ENCODE results near the gene NUDT19.
"Not testable (repeated sequence)": the region's sequence is repeated elsewhere in the genome, so short reads cannot be mapped to it uniquely, and the experiment has no call there.

The NUDT19 gene

DNA sequence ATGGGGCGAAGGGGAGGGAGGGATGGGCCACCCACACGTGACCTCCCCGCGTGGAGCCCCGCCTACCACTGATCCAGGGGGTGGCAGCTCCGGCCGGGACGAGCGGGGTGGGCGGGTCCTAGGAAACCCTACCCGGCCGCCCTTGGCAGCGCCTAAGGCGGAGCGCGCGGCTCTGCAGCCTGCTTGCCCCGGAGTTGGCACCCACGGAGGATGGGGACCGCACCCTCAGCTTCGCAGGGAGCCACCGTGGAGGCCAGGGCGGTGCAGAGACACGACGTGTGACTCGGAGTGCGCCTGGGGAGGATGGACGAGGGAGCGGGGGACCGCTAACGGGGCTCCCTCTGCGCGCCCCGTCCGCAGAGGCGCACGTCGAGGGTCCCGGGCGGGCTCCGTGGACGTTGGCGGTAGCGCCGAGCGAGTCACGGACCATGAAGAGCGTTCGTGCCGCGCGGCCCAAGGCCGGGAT lies 15.9 kb upstream of the NUDT19 start, which contains the start of gene RGS9BP:
Gene RGS9BP (plus strand): TSS at position 129 of the 466 bp plus-strand sequence. CDS start 416 bp downstream, outside the sequence.
- DNase-seq (ENCODE audit: low read depth in 2 of 2): no peak

DNA sequence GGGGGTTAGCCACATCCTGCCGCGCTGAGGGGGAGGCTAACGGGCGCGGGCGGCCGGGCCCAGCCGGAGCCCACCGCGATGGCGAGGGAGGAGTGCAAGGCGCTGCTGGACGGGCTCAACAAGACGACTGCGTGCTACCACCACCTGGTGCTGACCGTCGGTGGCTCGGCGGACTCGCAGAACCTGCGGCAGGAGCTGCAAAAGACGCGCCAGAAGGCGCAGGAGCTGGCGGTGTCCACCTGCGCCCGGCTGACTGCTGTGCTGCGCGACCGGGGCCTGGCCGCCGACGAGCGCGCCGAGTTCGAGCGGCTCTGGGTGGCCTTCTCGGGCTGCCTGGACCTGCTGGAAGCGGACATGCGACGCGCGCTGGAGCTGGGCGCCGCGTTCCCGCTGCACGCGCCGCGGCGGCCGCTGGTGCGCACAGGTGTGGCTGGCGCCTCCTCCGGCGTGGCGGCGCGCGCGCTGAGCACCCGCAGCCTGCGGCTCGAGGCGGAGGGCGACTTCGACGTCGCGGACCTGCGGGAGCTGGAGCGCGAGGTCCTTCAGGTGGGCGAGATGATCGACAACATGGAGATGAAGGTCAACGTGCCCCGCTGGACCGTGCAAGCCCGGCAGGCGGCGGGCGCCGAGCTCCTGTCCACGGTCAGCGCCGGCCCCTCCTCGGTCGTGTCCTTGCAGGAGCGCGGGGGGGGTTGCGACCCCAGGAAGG lies 15.3 kb upstream of the NUDT19 start:
- DNase-seq (ENCODE audit: low read depth in 2 of 2): no peak

DNA sequence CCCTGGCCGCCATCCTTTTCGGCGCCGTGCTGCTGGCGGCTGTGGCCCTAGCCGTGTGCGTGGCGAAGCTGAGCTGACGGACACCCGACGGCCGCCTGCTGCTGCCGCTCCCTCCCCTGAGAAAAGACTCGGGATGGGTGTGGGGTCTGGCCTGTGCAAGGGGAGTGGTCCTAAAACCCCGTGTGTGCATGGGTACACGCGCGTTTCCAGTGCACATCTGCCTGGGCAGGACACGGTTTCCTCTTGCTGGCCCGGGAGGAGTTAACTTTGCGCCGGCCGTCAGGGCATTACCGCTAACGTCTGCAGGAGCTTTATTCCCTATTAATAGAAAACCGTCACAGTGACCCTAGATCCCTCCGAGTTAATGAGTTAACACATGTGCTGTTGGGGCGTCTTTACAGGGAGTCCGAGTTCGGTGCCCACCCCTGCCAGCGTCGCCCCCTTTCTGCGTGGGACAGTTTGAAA lies 14.7 kb upstream of the NUDT19 start:
- DNase-seq (ENCODE audit: low read depth in 2 of 2): no peak

DNA sequence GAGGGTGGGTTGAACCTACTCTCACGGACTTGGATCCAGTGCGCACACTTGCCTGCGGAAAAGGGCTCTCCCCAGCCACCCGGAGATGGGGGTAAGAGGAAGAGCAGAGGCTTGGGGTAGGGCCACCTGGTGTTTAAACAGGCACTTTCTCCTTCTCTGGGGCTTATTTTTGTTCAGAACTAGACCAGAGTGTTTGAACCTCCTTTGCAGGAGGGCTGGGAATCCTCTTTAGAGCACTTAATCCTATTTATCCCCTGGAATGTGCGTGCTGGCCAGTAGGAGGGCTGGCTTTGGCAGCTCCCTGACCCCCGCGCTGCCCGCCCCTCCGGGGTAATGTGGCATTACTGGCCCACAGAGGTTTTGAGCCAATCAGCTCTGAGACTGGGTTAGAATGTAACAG lies 14.0 kb upstream of the NUDT19 start:
- no peak for DNase-seq (ENCODE audit: low read depth in 2 of 2)

DNA sequence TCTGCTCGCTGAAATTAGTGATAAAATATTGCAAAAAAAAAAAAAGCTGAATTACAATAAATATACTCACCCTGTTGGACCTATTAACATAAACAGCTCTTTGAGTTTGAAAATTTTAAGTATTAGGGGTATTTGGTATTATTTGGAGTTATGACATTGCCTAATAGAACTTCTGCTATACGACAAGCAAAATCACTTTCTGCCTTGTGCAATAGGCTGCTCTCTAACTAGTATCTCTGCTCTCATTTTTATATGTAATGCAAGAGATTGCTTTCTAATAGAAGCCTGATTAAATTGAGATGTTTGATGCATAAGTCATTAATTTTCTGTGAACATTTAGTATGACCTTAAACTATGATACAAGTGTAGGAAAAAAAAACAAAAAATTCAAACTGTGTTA lies 10.6 kb upstream of the NUDT19 start:
- DNase-seq (ENCODE audit: low read depth in 2 of 2): no peak

DNA sequence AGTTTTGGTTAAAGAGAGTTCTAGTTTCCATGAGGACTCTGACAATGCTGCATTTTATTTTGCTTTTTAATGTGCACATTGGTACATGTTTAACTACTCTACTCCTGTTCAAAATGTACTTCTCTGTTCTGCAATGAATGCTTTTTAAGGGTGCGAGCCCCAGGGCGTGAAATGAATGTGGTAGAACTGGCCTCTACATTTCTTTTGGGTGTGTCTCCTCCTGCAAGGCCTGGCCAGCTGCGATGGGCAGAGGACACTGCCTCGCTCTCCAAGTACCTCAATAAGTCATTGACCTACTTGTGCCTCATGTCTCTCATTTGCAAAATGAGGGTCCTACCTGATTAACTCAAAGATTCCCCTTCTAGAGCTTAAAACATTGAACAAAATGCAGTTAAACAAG lies 9.3 kb upstream of the NUDT19 start:
- no peak for DNase-seq (ENCODE audit: low read depth in 2 of 2)

DNA sequence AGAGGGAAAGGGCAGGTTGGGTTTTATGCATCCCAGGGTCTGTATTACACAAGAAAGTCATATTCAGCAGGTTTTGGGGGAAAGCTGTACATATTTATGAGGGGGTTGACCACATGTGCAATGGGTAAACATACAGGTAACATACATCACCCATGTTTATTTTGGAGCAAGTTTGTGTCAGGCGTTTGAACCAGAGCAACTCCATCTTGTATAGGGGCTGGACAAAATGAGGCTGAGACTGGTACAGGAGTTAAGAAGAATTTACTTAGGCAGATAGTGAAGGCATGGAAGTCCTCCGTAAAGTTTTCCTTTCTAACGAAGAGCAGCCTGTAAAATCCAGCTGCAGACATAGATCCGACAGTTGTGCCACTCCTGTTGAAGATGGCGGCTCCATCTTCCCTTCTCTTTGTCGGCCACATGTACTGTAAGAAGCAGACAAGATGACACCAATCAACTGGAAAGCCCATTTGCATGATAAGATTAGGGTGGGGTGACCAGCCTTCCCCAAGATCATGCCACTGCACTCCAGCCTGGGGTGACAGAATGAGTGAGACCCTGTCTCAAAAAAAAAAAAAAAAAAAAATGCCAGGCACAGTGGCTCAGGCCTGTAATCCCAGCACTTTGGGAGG lies 4.7 kb upstream of the NUDT19 start:
- DNase-seq (ENCODE audit: low read depth in 2 of 2): no peak

DNA sequence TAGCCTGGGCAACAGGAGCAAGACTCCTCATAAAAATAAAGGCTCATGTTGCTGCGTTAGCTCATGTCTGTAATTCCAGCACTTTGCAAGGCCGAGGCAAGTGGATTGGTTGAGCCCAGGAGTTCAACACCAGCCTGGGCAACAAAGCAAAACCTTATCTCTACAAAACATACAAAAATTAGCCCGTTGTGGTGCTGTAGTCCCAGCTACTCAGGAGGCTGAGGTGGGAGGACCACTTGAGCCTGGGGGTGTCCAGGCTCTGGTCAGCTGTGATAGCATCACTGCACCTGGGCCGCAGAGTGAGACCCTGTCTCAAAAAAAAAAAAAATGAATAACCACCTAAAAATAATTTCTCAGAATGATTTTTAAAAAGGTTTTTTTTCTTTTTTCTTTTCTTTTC lies 3.9 kb upstream of the NUDT19 start:
- no peak for DNase-seq (ENCODE audit: low read depth in 2 of 2)

DNA sequence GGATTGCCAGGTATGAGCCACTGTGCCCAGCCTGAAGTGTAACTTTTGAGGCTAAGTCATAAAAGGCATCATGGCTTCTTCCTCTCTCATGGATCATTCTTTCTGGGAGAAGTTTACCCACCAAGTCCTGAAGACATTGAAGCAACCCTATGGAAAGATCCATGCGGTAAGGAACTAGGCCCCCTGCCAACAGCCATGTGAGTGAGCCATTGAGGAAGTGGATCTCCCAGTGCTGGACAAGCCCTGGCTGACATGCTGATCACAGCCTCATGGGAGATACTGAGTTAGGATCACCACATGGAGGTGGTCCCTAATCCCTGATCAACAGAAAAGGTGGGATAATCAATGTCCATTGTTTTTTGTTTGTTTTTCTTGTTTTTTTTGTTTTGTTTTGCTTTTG lies 3.3 kb upstream of the NUDT19 start:
- no peak for DNase-seq (ENCODE audit: low read depth in 2 of 2)

DNA sequence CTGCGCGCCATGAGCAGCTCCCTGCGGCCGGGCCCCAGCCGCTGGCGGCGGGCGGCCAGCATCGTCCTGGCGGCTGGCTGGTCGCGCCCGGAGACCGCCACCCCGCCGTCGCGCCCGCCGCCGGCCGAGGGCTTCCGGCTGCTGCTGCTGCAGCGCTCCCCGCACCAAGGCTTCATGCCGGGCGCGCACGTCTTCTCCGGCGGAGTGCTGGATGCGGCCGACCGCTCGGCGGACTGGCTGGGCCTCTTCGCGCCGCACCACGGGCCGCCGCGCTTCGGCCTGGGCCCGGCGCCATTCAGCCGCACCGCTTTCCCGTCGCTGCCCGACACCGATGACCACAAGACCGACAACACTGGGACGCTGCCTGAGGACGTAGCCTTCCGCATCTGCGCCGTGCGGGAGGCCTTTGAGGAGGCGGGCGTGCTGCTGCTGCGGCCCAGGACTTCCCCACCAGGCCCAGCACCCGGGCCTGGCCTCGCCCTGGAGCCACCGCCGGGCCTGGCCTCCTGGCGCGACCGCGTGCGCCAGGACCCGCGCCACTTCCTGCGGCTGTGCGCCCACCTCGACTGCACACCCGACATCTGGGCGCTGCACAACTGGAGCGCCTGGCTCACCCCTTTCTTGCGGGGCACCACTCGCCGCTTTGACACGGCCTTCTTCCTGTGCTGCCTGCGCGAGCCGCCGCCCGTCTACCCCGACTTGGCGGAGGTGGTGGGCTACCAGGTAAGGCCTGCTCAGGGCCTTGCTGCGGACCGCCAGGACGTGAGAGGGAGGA lies 518 bp downstream of the NUDT19 start:
- DNase-seq (ENCODE audit: low read depth in 2 of 2): peak in 1 of 2 experiments; percentile 25

DNA sequence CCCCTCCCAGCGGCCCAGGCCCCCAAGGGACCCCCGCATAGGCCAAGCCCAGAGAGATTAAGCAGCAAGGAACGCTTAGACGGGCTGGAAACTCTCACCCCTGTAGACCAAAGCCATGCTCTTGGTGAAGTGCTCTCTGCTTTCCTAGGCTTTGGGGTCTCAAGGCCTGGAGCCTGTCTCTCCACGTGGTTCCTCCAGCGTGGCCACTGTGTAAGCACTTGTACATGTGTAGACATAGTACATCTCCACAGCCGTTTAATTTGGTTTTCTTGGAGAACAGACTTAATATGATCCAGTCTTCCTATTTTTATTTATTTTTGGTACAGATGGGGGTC lies 1.1 kb downstream of the NUDT19 start:
- no peak for DNase-seq (ENCODE audit: low read depth in 2 of 2)

DNA sequence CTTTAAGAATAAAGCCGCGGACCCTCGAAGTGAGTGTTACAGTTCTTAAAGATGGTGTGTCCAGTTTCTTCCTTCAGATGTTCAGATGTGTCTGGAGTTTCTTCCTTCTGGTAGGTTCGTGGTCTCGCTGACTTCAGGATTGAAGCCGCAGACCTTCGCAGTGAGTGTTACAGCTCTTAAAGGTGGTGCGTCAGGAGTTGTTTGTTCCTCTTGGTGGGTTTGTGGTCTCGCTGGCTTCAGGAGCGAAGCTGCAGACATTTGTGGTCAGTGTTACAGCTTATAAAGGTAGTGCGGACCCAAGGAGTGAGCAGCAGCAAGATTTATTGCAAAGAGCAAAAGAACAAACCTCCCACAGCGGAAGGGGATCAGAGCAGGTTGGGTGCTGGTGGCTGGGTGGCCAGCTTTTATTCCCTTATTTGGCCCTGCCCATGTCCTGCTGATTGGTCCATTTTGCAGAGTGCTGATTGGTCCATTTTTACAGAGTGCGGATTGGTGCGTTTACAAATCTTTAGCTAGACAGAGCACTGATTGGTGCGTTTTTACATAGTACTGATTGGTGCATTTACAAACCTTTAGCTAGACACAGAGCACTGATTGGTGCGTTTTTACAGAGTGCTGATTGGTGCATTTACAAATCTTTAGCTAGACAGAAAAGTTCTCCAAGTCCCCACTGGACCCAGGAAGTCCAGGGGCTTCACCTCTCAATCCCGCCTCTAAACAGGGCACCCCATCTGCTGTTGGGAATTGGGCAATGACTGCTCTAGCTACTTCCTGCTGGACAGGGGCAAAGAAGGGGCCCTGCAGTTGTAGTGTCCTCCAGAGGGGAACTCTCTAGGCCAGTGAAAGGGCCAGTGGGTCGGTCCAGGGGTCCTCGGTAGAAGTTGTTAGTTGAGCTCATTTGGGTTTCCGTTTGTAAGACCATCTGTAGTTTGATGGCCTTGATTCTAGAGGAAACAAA lies 1.8 kb downstream of the NUDT19 start:
- DNase-seq (ENCODE audit: low read depth in 2 of 2): not testable (repeated sequence)

DNA sequence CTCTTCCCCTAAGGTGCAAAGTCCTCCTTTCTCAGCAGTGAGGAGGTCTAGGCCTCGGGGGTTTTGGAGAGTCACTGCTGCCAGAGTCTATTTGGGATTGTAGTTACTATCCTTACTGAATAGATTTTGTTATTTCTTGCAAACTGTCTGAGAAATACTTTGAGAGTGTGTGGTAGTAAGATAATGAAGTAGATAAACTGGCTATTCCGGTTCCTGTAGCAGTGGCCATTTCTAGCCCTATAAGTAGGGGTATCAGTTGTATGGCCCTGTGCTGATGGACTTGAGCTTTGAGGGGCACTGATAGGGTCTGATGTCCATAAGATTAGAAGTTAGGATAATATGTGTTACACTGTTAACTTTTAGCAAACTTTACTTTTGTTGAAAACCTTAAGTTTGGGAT lies 2.7 kb downstream of the NUDT19 start:
- not testable (repeated sequence) for DNase-seq (ENCODE audit: low read depth in 2 of 2)

DNA sequence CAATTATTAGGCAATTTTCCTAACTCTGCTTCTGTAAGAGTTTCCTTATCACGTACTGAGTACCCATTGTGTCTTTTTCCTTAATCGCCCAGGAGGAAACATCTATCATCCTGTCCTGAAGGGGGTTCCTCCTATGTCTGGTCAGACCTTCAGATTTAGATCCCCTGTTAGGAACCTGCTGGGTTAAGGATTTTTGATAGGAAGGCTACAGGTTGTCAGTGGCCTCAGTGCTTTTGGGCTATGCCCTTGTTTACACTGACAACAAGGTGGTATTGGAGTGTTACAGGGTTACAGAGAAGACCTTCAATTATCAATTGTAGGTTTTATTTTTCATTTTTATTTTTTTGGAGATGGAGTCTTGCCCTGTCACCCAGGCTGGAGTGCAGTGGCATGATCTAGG lies 3.2 kb downstream of the NUDT19 start:
- DNase-seq (ENCODE audit: low read depth in 2 of 2): not testable (repeated sequence)

DNA sequence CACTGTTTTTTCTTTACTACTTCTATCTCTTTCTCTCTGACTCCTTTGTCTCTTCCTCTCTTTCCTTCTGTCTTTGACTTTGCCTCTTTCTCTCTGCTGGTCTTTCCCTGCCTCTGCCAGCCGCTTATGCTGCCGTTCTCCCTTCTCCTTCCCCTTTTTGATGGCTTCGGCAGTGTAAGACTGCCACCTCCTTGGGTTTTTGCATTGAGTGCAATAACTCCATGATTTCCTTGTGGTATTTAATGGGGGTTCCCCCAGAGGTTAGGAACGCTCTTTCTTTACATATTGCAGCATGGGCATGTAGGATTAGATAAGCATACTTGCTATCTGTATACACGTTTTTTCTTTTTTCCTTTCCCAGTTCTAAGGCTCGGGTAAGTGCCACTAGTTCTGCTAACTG lies 3.9 kb downstream of the NUDT19 start:
- not testable (repeated sequence) for DNase-seq (ENCODE audit: low read depth in 2 of 2)

DNA sequence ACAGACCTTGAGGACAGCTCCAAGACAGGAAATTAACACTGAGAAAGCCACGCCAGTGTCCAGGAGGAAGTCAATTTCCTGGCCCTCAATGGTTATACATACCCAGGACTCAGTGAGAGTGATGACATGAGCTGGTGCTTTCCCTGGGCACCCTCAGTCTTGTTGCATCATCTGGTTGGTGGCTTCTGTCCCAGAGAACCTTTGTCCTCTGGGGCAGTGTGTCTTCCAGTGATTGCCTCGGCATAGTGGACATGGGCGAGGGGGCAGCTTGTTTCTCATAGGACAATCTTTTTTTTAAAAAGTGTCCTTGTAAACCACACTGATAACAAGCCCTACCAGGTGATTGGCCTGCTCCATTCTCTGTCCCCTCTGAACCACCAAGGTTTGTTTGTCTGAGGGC lies 5.2 kb downstream of the NUDT19 start:
- not testable (repeated sequence) for DNase-seq (ENCODE audit: low read depth in 2 of 2)

DNA sequence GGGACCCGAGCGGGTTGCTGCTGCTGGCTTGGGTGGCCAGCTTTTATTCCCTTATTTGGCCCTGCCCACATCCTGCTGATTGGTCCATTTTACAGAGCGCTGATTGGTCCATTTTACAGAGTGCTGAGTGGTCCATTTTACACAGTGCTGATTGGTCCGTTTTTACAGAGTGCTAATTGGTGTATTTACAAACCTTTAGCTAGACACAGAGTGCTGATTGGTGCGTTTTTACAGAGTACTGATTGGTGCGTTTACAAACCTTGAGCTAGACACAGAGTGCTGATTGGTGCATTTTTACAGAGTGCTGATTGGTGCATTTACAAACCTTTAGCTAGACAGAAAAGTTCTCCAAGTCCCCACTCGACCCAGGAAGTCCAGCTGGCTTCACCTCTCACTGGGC lies 8.5 kb downstream of the NUDT19 start:
- DNase-seq (ENCODE audit: low read depth in 2 of 2): not testable (repeated sequence)

DNA sequence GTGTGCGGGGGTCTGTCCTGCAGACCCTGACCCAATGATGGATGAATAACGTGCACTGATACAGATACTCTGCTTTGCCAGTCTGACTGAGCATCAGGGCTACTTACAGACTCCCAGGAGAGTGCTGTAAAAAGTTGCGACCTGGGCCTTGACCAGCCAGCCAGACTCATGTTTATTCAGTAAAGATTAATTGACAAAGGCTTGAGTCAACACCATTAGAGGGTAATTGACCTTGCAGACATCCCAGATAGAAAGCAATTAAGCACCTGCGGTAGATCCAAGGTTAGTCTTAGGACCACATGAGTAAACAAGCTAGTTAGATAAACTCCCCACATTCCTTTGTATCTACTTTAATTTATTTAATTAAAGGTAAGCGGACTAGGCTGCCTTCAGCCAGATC lies 10.4 kb downstream of the NUDT19 start:
- DNase-seq (ENCODE audit: low read depth in 2 of 2): no peak

DNA sequence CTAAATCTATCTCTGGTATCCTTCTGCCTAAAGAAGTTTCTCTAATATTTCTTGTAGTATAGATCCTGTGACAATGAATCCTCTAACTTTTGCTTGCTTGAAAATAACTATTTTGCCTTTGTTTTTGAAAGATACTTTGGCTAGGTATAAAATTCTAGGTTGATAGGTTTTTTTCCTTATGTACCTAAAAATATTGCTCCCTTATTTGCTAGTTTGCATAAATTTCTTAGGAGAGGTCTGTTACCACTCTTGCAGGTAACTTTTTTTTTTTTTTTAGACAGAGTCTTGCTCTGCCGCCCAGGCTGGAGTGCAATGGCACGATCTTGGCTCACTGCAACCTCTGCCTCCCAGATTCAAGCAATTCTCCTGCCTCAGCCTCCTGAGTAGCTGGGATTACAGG lies 12.4 kb downstream of the NUDT19 start:
- not testable (repeated sequence) for DNase-seq (ENCODE audit: low read depth in 2 of 2)

DNA sequence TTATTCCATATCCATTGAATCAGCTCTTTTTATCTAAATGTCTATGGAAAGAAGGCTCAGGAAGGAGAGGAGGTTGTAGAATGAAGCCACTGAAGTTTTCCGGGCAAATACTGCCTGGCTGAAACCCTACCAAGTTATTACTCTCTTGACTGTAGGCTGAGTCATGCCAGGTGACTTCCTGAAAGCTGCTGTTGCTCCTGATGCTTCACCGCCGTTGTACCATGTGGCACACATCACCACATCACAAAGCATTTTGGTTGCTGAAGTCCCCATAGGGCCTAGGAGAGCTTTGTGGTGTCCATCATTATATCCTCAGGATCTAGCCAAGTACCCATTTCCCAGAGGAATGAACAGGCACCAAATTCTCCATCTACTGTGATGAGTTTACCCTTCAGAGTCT lies 16.8 kb downstream of the NUDT19 start:
- DNase-seq (ENCODE audit: low read depth in 2 of 2): no peak

DNA sequence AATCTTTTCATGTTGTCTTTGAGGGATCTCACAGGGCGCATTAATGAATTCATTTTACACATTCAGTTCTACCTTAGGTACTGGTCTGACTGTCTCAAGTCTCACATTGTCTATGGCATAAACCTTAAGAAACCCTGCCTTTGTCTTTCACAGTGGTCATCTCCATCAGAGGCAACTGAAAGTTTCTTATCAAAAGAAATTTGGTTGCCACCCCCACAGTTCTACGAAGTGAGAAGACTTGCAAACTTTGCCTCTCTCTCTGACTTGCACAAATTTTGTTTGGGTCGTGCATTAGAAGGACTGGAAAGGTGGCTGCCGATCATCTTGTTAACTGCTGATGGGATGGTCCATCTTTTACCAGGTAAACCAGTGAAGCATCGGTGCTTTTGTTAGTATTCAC lies 17.4 kb downstream of the NUDT19 start:
- no peak for DNase-seq (ENCODE audit: low read depth in 2 of 2)

DNA sequence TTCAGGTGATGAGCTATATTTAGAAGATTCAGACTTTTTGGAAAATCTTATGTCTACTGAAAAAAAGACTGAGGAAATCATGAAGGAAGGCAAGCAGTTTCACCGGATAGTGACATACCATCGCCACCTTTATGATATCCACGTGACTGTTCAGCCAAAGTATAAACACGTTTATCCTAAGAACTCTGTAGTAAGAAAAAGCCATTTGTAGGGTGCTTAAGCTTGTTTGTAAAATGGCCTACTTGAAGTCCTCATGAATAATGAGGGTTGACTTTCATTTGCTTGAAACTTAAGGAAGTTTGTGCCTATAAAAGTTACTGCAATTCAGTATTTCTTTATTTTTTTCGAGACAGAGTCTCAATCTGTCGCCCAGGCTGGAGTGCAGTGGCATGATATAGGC lies 20.1 kb downstream of the NUDT19 start:
- no peak for DNase-seq (ENCODE audit: low read depth in 2 of 2)
